Measurements from ENCODE around the gene WDR45.
"Not testable (repeated sequence)": the region's sequence is repeated elsewhere in the genome, so short reads cannot be mapped to it uniquely, and the experiment has no call there.

The WDR45 gene
- long read RNA-seq, transcript WDR45-206 (11 exons, 1,381 nt) = minor isoform, 9 of 189 reads
- long read RNA-seq, transcript WDR45-207 (11 exons, 1,639 nt) = major isoform, 116 of 189 reads
- long read RNA-seq, transcript WDR45-224 (10 exons, 1,301 nt) = minor isoform, 13 of 189 reads
- long read RNA-seq, partial matches to known transcripts = 1 of 189 reads
- long read RNA-seq, other reads (novel, unspliced or antisense) = 50 of 189 reads

DNA sequence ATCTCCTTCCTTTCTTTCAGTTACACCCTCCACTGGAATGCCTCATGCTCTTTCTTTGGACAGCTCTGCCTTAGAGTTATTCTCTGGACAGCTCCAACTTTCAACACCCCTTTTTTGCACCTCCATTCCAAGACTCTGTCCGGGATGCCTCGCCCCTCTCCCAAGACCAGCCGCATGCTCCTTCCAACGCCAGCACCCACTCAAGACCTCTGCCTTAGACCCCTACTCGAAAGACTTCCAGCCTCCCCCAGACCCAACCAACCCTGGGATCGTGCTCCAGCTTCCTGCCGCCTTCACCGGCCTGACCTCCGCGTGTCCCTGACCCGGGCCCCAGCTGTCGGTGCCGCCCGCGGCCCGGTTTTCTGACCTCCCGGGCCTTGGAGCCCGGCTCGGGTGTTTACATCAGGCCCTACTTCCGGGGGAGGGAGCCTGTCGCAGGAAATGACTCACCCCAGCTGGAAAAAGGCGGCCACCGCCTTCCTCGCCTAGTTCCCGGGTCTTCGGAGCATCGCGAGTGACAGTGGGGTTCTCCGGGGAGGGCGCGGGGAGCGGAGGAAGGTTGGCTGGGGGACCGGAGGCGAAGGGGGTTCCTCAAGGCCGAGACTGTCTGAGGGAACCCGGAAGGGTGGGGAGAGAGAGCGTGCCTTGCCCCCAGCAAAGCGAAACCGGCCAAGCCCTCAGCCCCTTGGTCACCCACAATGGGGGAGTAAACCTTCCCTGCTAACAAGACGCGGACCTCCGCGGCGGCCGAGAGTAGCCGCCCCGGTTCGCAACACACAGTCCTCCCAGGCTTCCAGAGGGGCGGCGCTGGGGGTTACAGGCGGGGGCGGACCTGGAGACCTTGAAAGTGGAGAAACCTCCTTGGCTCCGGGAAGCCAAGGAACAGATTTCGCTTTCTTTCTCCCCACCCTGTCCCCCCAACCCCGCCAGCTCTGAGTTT lies at the start of gene WDR45:
Gene WDR45, minus strand, starts transcription at position 399 of the 940 bp plus-strand sequence. CDS start 1,792 bp downstream, outside the sequence.
- Histone ChIP-seq H3K27ac (replicated peaks) (peak within 1 kb of the TSS; percentile 67), H3K27me3 (ENCODE audit: insufficient read depth, poor library complexity, severe bottlenecking) (no peaks in the 10 kb centered on the region), H3K4me3 (replicated peaks; ENCODE audit: insufficient read depth, low read length) (peak within 1 kb of the TSS; percentile 64)
- TF ChIP-seq GABPA (IDR thresholded peaks at IDR 0.05; ENCODE audit: low read depth) (peak; percentile 78), SPI1 (IDR thresholded peaks at IDR 0.05; ENCODE audit: borderline replicate concordance, low read depth) (no peak)
- TF ChIP-seq, protein P1, sequence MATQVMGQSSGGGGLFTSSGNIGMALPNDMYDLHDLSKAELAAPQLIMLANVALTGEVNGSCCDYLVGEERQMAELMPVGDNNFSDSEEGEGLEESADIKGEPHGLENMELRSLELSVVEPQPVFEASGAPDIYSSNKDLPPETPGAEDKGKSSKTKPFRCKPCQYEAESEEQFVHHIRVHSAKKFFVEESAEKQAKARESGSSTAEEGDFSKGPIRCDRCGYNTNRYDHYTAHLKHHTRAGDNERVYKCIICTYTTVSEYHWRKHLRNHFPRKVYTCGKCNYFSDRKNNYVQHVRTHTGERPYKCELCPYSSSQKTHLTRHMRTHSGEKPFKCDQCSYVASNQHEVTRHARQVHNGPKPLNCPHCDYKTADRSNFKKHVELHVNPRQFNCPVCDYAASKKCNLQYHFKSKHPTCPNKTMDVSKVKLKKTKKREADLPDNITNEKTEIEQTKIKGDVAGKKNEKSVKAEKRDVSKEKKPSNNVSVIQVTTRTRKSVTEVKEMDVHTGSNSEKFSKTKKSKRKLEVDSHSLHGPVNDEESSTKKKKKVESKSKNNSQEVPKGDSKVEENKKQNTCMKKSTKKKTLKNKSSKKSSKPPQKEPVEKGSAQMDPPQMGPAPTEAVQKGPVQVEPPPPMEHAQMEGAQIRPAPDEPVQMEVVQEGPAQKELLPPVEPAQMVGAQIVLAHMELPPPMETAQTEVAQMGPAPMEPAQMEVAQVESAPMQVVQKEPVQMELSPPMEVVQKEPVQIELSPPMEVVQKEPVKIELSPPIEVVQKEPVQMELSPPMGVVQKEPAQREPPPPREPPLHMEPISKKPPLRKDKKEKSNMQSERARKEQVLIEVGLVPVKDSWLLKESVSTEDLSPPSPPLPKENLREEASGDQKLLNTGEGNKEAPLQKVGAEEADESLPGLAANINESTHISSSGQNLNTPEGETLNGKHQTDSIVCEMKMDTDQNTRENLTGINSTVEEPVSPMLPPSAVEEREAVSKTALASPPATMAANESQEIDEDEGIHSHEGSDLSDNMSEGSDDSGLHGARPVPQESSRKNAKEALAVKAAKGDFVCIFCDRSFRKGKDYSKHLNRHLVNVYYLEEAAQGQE (IDR thresholded peaks at IDR 0.05; ENCODE audit: insufficient replicate concordance, low read depth) = peak; percentile 59
- DNase-seq (ENCODE audit: low read depth in 1 of 2, low spot score in 1 of 2) = peak; percentile 41 to 64

DNA sequence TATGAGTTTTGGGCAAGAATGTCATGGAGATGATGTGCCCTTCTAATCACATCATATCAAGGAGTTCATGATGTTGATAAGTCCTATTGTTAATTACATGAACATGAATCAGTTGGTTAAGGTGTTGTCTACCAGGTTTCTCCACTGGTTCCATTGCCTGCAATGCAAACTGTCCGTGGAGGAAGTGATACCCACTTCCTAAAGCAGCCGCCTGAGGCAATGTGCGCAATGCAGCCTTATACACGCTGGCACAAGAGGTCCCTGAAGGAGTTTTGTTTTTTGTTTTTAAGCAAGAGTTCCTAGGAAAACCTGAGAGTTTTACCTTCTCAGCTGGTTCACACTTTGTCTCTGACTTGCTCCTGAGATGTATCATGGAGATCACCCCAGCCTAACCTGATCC lies 49.7 kb upstream of the WDR45 start:
- no peak; the same call in 1 of the 2 replicates for TF ChIP-seq POLR2AphosphoS5 (IDR thresholded peaks at IDR 0.05; ENCODE audit: low read depth)
- peak; percentile 74 for TF ChIP-seq SPI1 (IDR thresholded peaks at IDR 0.05; ENCODE audit: borderline replicate concordance, low read depth)
- H3K4me3 ChIP-seq (replicated peaks; ENCODE audit: insufficient read depth, low read length) = no peak overlapping the region
- H3K27ac ChIP-seq (replicated peaks) = peak overlapping the region; percentile 72
- peak; percentile 44 to 67 for DNase-seq (ENCODE audit: low read depth in 1 of 2, low spot score in 1 of 2)
- no peaks in the 10 kb centered on the region for H3K27me3 ChIP-seq (ENCODE audit: insufficient read depth, poor library complexity, severe bottlenecking)

DNA sequence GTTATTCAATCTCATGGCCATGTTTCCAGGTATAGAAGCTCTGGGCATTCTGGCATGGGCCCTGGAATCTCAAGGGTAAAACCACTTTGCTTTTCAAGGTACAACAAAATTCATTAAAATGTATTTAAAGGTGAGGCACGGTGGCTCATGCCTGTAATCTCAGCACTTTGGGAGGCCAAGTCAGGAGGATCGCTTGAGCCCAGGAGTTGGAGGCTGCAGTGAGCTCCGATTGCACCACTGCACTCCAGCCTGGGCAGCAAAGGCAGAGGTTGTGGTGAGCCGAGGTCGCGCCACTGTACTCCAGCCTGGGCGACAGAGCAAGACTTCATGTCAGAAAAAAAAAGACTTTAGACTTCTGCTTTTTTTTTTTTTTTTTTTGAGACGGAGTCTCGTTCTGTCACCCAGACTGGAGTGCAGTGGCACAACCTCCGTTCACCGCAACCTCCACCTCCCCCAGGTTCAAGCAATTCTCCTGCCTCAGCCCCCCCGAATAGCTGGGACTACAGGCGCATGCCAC lies 48.1 kb upstream of the WDR45 start:
- peak; percentile 46 to 81 for DNase-seq (ENCODE audit: low read depth in 1 of 2, low spot score in 1 of 2)
- not testable (repeated sequence) for H3K27me3 ChIP-seq (ENCODE audit: insufficient read depth, poor library complexity, severe bottlenecking); H3K4me3 ChIP-seq (replicated peaks; ENCODE audit: insufficient read depth, low read length)
- TF ChIP-seq SPI1 (IDR thresholded peaks at IDR 0.05; ENCODE audit: borderline replicate concordance, low read depth) = peak; percentile 76; the same call in 1 of the 2 replicates
- 0 out of 2 replicates have a peak, but pooled peaks have one; percentile 14 for TF ChIP-seq POLR2AphosphoS5 (IDR thresholded peaks at IDR 0.05; ENCODE audit: low read depth)
- H3K27ac ChIP-seq (replicated peaks) = peak overlapping the region; percentile 61

DNA sequence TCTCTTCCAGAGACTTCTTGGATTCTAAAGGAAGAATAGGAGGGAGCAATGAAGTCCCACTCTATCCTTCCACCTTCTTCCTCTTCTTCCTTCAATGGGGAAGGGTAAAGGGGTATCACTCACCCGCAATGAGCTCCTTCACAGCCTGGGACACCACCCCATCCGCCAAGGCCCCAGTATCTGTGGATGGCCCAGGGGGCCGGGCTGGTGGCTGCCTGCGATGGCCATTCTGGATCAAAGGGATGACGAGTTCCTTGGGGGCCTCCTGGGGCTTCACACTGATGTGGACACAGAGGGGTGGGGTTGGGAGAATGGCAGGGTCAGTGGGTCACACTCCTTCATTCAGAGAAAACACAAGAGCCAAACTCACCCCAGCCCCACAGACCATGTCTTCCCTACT lies 42.8 kb upstream of the WDR45 start:
- no peak for DNase-seq (ENCODE audit: low read depth in 1 of 2, low spot score in 1 of 2)
- TF ChIP-seq SPI1 (IDR thresholded peaks at IDR 0.05; ENCODE audit: borderline replicate concordance, low read depth) (no peak), POLR2AphosphoS5 (IDR thresholded peaks at IDR 0.05; ENCODE audit: low read depth) (no peak), GABPA (IDR thresholded peaks at IDR 0.05; ENCODE audit: low read depth) (no peak)
- TF ChIP-seq, protein P2, sequence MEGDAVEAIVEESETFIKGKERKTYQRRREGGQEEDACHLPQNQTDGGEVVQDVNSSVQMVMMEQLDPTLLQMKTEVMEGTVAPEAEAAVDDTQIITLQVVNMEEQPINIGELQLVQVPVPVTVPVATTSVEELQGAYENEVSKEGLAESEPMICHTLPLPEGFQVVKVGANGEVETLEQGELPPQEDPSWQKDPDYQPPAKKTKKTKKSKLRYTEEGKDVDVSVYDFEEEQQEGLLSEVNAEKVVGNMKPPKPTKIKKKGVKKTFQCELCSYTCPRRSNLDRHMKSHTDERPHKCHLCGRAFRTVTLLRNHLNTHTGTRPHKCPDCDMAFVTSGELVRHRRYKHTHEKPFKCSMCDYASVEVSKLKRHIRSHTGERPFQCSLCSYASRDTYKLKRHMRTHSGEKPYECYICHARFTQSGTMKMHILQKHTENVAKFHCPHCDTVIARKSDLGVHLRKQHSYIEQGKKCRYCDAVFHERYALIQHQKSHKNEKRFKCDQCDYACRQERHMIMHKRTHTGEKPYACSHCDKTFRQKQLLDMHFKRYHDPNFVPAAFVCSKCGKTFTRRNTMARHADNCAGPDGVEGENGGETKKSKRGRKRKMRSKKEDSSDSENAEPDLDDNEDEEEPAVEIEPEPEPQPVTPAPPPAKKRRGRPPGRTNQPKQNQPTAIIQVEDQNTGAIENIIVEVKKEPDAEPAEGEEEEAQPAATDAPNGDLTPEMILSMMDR (IDR thresholded peaks at IDR 0.05; ENCODE audit: insufficient read depth, low read length) = no peak
- TF ChIP-seq, protein P1 (IDR thresholded peaks at IDR 0.05; ENCODE audit: insufficient replicate concordance, low read depth) = no peak
- H3K27me3 ChIP-seq (ENCODE audit: insufficient read depth, poor library complexity, severe bottlenecking) = no peaks in the 10 kb centered on the region
- peak overlapping the region; percentile 78 for H3K4me3 ChIP-seq (replicated peaks; ENCODE audit: insufficient read depth, low read length)
- no peak overlapping the region for H3K27ac ChIP-seq (replicated peaks)

DNA sequence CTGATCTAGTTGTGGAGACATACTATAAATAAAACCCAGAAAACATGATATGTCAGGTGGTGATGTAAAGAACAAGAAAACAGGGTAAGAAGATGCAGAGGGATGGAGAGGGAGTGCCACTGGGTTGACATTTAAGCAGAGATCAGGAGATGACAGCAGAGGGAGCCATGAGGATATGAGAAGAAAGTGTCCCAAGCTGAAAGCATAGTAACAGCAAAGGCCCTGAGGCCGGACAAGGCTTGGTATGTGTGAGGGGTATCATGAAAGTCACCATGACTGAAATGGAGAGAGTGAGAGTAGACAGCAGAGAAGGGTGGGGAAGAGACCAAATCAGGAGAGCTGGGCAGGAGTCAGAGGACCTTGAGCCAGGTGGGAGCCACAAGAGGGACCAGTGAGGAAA lies 40.4 kb upstream of the WDR45 start:
- DNase-seq (ENCODE audit: low read depth in 1 of 2, low spot score in 1 of 2) = peak in 1 of 2 experiments; percentile 9
- no peaks in the 10 kb centered on the region for H3K27me3 ChIP-seq (ENCODE audit: insufficient read depth, poor library complexity, severe bottlenecking)
- no peak overlapping the region for H3K27ac ChIP-seq (replicated peaks)
- TF ChIP-seq, protein P1 (IDR thresholded peaks at IDR 0.05; ENCODE audit: insufficient replicate concordance, low read depth) = no peak
- TF ChIP-seq GABPA (IDR thresholded peaks at IDR 0.05; ENCODE audit: low read depth) (no peak), SPI1 (IDR thresholded peaks at IDR 0.05; ENCODE audit: borderline replicate concordance, low read depth) (no peak), POLR2AphosphoS5 (IDR thresholded peaks at IDR 0.05; ENCODE audit: low read depth) (no peak)
- TF ChIP-seq, protein P2 (IDR thresholded peaks at IDR 0.05; ENCODE audit: insufficient read depth, low read length) = no peak
- H3K4me3 ChIP-seq (replicated peaks; ENCODE audit: insufficient read depth, low read length) = no peak overlapping the region

Data from HL-60 (cell line).